ENCODE measurements around the gene ZBTB37. TPM values are rescaled to one million over a fixed set of nuclear protein-coding genes. Genes with fewer than 3 reads are reported as not detected.

ZBTB37 gene
- total RNA-seq, 1 donor from 2014 or later = 19.3 TPM

- H3K9me3 Mint-ChIP-seq = no peaks in the 10 kb centered on the region
- H3K4me1 Mint-ChIP-seq = peaks cover 22% of the 10 kb centered on the region
- TF ChIP-seq, protein P1, sequence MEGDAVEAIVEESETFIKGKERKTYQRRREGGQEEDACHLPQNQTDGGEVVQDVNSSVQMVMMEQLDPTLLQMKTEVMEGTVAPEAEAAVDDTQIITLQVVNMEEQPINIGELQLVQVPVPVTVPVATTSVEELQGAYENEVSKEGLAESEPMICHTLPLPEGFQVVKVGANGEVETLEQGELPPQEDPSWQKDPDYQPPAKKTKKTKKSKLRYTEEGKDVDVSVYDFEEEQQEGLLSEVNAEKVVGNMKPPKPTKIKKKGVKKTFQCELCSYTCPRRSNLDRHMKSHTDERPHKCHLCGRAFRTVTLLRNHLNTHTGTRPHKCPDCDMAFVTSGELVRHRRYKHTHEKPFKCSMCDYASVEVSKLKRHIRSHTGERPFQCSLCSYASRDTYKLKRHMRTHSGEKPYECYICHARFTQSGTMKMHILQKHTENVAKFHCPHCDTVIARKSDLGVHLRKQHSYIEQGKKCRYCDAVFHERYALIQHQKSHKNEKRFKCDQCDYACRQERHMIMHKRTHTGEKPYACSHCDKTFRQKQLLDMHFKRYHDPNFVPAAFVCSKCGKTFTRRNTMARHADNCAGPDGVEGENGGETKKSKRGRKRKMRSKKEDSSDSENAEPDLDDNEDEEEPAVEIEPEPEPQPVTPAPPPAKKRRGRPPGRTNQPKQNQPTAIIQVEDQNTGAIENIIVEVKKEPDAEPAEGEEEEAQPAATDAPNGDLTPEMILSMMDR (IDR thresholded peaks at IDR 0.05; ENCODE audit: unreplicated experiment) = no peak
- H3K36me3 Mint-ChIP-seq = peaks cover 13% of the 10 kb centered on the region
- H3K27me3 Mint-ChIP-seq (ENCODE audit: low read depth) = no peaks in the 10 kb centered on the region
- DNase-seq (ENCODE audit: low spot score in 2 of 2, unreplicated experiment in 2 of 2) = no peak
- no peak overlapping the region for H3K4me3 Mint-ChIP-seq
- H3K27ac Mint-ChIP-seq = no peak overlapping the region
These were observed 40.6 kb upstream of the ZBTB37 start for GRCh38 chr1:173827611-173828010.

DNA sequence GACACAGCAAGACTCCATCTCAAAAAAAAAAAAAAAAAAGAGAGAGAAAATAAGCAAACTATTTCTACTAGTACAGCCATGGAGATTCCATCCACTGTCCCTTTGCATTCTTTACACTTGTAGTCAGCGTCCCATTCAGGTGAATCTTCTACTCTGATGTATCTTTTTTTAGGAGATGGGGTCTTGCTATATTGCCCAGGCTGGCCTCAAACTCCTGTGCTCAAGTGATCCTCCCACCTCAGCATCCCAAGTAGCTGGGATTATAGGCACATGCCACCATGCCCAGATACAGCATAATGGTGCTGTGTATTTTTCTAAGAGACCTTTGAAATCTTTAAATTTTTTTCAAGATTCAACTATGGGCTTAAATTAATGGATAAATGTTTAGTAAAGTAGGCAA lies 35.4 kb upstream of the ZBTB37 start:
- Mint-ChIP-seq H3K36me3 (peaks cover 21% of the 10 kb centered on the region), H3K4me1 (peaks cover 3% of the 10 kb centered on the region), H3K4me3 (no peak overlapping the region), H3K9me3 (no peaks in the 10 kb centered on the region), H3K27me3 (ENCODE audit: low read depth) (no peaks in the 10 kb centered on the region), H3K27ac (no peak overlapping the region)
- TF ChIP-seq, protein P1 (IDR thresholded peaks at IDR 0.05; ENCODE audit: unreplicated experiment) = no peak
- no peak for DNase-seq (ENCODE audit: low spot score in 2 of 2, unreplicated experiment in 2 of 2)

DNA sequence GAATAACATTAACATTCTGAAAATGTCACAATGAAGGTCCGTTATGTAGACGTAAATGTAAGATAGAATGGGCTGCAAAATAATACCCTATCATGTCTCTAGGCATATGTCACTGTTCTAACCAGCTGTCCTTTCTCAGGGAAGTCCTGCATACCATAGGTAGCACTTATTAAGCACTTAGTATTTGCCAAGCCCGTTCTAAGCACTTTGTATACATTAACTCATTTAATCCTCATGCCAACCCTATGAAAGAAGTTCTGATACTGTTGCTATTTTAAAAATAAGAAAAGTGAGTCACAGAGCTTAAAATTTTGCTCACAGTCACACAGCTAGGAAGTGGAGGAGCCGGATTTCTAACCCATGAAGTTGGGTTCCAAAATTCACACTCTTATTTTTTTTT lies 16.1 kb upstream of the ZBTB37 start:
- Mint-ChIP-seq H3K4me3 (no peak overlapping the region), H3K27me3 (ENCODE audit: low read depth) (no peaks in the 10 kb centered on the region), H3K36me3 (peaks cover 25% of the 10 kb centered on the region), H3K27ac (no peak overlapping the region), H3K4me1 (no peaks in the 10 kb centered on the region), H3K9me3 (no peaks in the 10 kb centered on the region)
- no peak for DNase-seq (ENCODE audit: low spot score in 2 of 2, unreplicated experiment in 2 of 2)
- TF ChIP-seq, protein P1 (IDR thresholded peaks at IDR 0.05; ENCODE audit: unreplicated experiment) = no peak

GRCh38 chr1:173853074-173853473 lies 15.1 kb upstream of the ZBTB37 start:
- TF ChIP-seq, protein P1 (IDR thresholded peaks at IDR 0.05; ENCODE audit: unreplicated experiment) = no peak
- Mint-ChIP-seq H3K27me3 (ENCODE audit: low read depth) (no peaks in the 10 kb centered on the region), H3K36me3 (peaks cover 30% of the 10 kb centered on the region), H3K9me3 (no peaks in the 10 kb centered on the region), H3K4me1 (no peaks in the 10 kb centered on the region), H3K27ac (peak overlapping the region; percentile 67), H3K4me3 (no peak overlapping the region)
- no peak for DNase-seq (ENCODE audit: low spot score in 2 of 2, unreplicated experiment in 2 of 2)

DNA sequence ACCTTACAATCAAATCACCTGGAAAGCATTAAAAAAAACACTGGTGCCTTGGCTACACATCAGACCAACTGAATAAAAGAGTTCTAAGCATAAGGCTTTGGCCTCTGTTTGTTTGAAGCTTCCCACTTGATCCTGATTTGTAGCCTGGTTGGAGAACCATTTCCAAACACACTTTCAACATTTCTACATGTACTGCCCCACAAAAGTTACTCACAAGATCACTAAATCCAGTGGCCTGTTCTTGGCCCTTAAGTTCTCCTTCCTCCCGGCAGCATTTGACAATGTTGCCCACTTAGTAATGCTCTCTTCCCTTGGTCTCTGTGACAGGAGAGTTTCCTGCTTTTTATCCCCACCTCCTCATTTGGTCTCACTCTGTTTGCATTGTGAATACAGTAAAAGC lies 12.2 kb upstream of the ZBTB37 start:
- DNase-seq (ENCODE audit: low spot score in 2 of 2, unreplicated experiment in 2 of 2) = no peak
- Mint-ChIP-seq H3K27me3 (ENCODE audit: low read depth) (no peaks in the 10 kb centered on the region), H3K4me3 (no peak overlapping the region), H3K9me3 (no peaks in the 10 kb centered on the region), H3K27ac (no peak overlapping the region), H3K36me3 (peaks cover 33% of the 10 kb centered on the region), H3K4me1 (no peaks in the 10 kb centered on the region)
- TF ChIP-seq, protein P1 (IDR thresholded peaks at IDR 0.05; ENCODE audit: unreplicated experiment) = no peak

DNA sequence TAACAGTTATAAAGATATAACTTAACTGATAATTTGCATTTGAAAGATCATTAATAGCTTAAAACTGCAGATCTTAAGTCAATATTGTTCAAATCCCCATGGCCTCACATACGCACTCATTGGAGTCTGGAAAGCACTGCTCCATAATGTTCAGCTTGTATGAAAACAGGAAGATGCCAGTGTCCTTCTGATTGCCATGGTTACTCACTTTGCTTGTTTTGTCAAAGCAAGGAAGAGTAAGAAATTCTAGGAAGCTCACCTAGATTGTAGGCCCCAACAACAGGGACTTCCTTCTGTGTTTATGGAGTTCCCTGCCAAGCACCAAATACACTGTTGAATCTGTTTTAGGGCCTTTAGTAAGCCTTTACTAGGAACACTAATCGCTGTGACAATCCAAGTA lies 11.3 kb upstream of the ZBTB37 start:
- H3K27ac Mint-ChIP-seq = no peak overlapping the region
- H3K27me3 Mint-ChIP-seq (ENCODE audit: low read depth) = no peaks in the 10 kb centered on the region
- TF ChIP-seq, protein P1 (IDR thresholded peaks at IDR 0.05; ENCODE audit: unreplicated experiment) = no peak
- peaks cover 33% of the 10 kb centered on the region for H3K36me3 Mint-ChIP-seq
- DNase-seq (ENCODE audit: low spot score in 2 of 2, unreplicated experiment in 2 of 2) = no peak
- no peaks in the 10 kb centered on the region for H3K9me3 Mint-ChIP-seq
- no peaks in the 10 kb centered on the region for H3K4me1 Mint-ChIP-seq
- no peak overlapping the region for H3K4me3 Mint-ChIP-seq
